HL-60 (cell line): ENCODE data around the gene USP38.
A peak's percentile ranks its signal among the peaks of the same experiment; 100 is the strongest.

Experiments
- DNase-seq, 2 experiments: peaks; one replicate each; pipeline ENCODE4 v3.0.0-alpha.2; 2010 to 2020; ENCODE audit warnings: low read depth in 1 of 2, low spot score in 1 of 2
- H3K27ac ChIP-seq: fragments of 250-450 bp; sonication (Bioruptor Pico); replicated peaks from 2 replicates; pipeline ENCODE4 v1.5.1; 2020; ENCODE audit warnings: mild to moderate bottlenecking, moderate library complexity
- H3K27me3 ChIP-seq: fragments of 250-450 bp; sonication (Bioruptor Pico); 2 replicates; pipeline ENCODE4 v1.5.1; 2021; ENCODE audit warnings: mild to moderate bottlenecking, moderate library complexity; ENCODE audit not compliant: insufficient read depth, poor library complexity, severe bottlenecking
- H3K4me3 ChIP-seq: replicated peaks from 2 replicates; pipeline ENCODE4 v1.5.1; 2011; ENCODE audit warnings: mild to moderate bottlenecking, control low read depth, low read length; ENCODE audit not compliant: insufficient read depth
- CTCF ChIP-seq: IDR thresholded peaks from one replicate; pipeline ENCODE4 v1.5.1; 2011; ENCODE audit warnings: low read length, control low read depth, inconsistent platforms; ENCODE audit not compliant: insufficient read depth
- GABPA ChIP-seq: IDR thresholded peaks from 2 replicates; pipeline ENCODE4 v1.6.1; 2012; ENCODE audit warnings: low read depth
- POLR2AphosphoS5 ChIP-seq: IDR thresholded peaks from 2 replicates; pipeline ENCODE4 v1.6.1; 2012; ENCODE audit warnings: low read depth
- REST ChIP-seq: IDR thresholded peaks from 2 replicates; pipeline ENCODE4 v1.6.1; 2012; ENCODE audit warnings: low read depth; ENCODE audit not compliant: insufficient replicate concordance
- SPI1 ChIP-seq: IDR thresholded peaks from 2 replicates; pipeline ENCODE4 v1.6.1; 2012; ENCODE audit warnings: low read depth, mild to moderate bottlenecking, borderline replicate concordance

USP38 gene

GRCh38 chr4:143183513-143184216 lies 1.1 kb upstream of the USP38 start:
- H3K4me3 ChIP-seq = peak overlapping the region; percentile 96
- no peaks in the 10 kb centered on the region for H3K27me3 ChIP-seq
- H3K27ac ChIP-seq = peak overlapping the region; percentile 89
- peak; percentile 2 to 41 for DNase-seq
- TF ChIP-seq POLR2AphosphoS5 = no peak
- no peak for TF ChIP-seq REST
- no peak for TF ChIP-seq SPI1
- TF ChIP-seq GABPA = no peak
- no peak for TF ChIP-seq CTCF

- TF ChIP-seq GABPA (no peak), REST (no peak)
- peak overlapping the region; percentile 96 for H3K4me3 ChIP-seq
- H3K27ac ChIP-seq = peak overlapping the region; percentile 89
Observed at GRCh38 chr4:143184217-143184502, 557 bp upstream of the USP38 start.

GRCh38 chr4:143185253-143186107 lies 763 bp downstream of the USP38 start:
- Histone ChIP-seq H3K4me3 (peak overlapping the region; percentile 96), H3K27me3 (no peaks in the 10 kb centered on the region), H3K27ac (peak overlapping the region; percentile 89)
- DNase-seq = no peak
- TF ChIP-seq GABPA = no peak

More at GRCh38 chr4:143184217-143184502, 557 bp upstream of the USP38 start:
- no peak for DNase-seq
- H3K27me3 ChIP-seq = no peaks in the 10 kb centered on the region

GRCh38 chr4:143186212-143186611 lies 1.5 kb downstream of the USP38 start:
- peak overlapping the region; percentile 89 for H3K27ac ChIP-seq
- H3K4me3 ChIP-seq = peak overlapping the region; percentile 96
- TF ChIP-seq CTCF = no peak
- no peak for DNase-seq
- no peaks in the 10 kb centered on the region for H3K27me3 ChIP-seq

- H3K27me3 ChIP-seq = no peaks in the 10 kb centered on the region
- no peak for DNase-seq
- H3K27ac ChIP-seq = peak overlapping the region; percentile 89
- H3K4me3 ChIP-seq = peak overlapping the region; percentile 96
- TF ChIP-seq POLR2AphosphoS5 = no peak
- no peak for TF ChIP-seq REST
- TF ChIP-seq SPI1 = no peak
- TF ChIP-seq CTCF = no peak
- no peak for TF ChIP-seq GABPA
Observed at GRCh38 chr4:143186649-143187048, 1.9 kb downstream of the USP38 start.
